Uterus (tissue), 4 donors: ENCODE data around the gene WDR27. TPM values are rescaled to one million over a fixed set of nuclear protein-coding genes. Genes with fewer than 3 reads are reported as not detected.

ENCODE experiments used
- DNase-seq, 2 donors: peaks; one replicate each; pipeline ENCODE4 v3.0.0-alpha.2; 2019 to 2020
- H3K27ac ChIP-seq, 2 donors: fragments of 200-600 bp; sonication (generic); 1 replicate in 1 of 2; 2 replicates in 1 of 2; pipeline ENCODE4 v1.5.1; 2016 to 2018
- H3K27me3 ChIP-seq, 2 donors: fragments of 200-600 bp; sonication (generic); one replicate each; pipeline ENCODE4 v1.5.1; 2018 to 2019; ENCODE audit warnings: control low read depth in 1 of 2
- H3K36me3 ChIP-seq, 2 donors: fragments of 200-600 bp; sonication (generic); one replicate each; pipeline ENCODE4 v1.5.1; 2019; ENCODE audit warnings: control low read depth in 1 of 2
- H3K4me1 ChIP-seq, 2 donors: fragments of 200-600 bp; sonication (generic); one replicate each; pipeline ENCODE4 v1.5.1; 2018 to 2019; ENCODE audit warnings: control low read depth in 1 of 2
- H3K4me3 ChIP-seq, 2 donors: fragments of 200-600 bp; sonication (generic); 1 replicate in 1 of 2; 2 replicates in 1 of 2; pipeline ENCODE4 v1.5.1; 2018 to 2019; ENCODE audit warnings: mild to moderate bottlenecking in 1 of 2
- H3K9me3 ChIP-seq, 2 donors: fragments of 200-600 bp; sonication (generic); one replicate each; pipeline ENCODE4 v1.5.1; 2019; ENCODE audit warnings: control low read depth in 1 of 2
- POLR2A ChIP-seq, 2 donors: fragments of 450-650 bp; IDR thresholded peaks; one replicate each; pipeline ENCODE4 v1.6.1; 2016; ENCODE audit warnings: antibody characterized with exemption in 2 of 2, mild to moderate bottlenecking in 1 of 2, moderate library complexity in 1 of 2
- intact Hi-C: fragments of 100-400 bp; cut with DNase I; formaldehyde crosslinking; loops from one replicate; pipeline ENCODE4 v1.15.1; 2023; ENCODE audit warnings: low total_unique reads
- total RNA-seq, 4 donors: library from RNA; depleted of rRNA in 3 of 4; stranded (reverse); fragments of >200 nt in 3 of 4; gene quantifications; one replicate each; pipeline versions ENCODE4 v1.1.0 to v1.2.4, GENCODE V29; 2014 to 2023
- TF ChIP-seq, protein P1 (sequence below), 4 experiments: fragments of 200-600 bp in 2 of 4; fragments of 450-650 bp in 2 of 4; sonication (generic) in 2 of 4; IDR thresholded peaks; one replicate each; pipeline ENCODE4 v1.5.1; 2016 to 2019; ENCODE audit warnings: antibody characterized with exemption in 4 of 4, mild to moderate bottlenecking in 2 of 4, moderate library complexity in 1 of 4
- donor health status: DM: yes; HTN: yes; CAD: no.

The WDR27 gene
- total RNA-seq, 4 donors from 2014 or later = 41.8 to 69.7 (median 59.7) TPM

DNA sequence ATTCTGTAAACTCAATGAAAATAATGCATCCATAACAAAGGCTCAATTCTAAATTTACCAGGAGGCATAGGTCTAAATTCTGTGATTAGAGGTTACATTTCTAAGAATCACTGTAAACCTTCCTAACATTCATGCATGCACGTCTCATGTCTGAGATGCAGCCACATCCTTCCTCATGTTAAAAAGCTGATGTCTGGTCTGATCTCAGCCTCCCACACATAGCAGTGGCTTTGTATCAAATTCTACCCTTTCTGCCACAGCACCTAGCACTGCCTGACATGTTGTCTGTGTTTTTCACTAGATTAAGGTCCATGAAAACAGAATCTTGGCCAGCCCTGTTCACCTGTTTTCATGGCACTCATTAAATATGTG, 171.1 kb downstream of the WDR27 start:
- DNase-seq = no peak
- TF ChIP-seq, protein P1, sequence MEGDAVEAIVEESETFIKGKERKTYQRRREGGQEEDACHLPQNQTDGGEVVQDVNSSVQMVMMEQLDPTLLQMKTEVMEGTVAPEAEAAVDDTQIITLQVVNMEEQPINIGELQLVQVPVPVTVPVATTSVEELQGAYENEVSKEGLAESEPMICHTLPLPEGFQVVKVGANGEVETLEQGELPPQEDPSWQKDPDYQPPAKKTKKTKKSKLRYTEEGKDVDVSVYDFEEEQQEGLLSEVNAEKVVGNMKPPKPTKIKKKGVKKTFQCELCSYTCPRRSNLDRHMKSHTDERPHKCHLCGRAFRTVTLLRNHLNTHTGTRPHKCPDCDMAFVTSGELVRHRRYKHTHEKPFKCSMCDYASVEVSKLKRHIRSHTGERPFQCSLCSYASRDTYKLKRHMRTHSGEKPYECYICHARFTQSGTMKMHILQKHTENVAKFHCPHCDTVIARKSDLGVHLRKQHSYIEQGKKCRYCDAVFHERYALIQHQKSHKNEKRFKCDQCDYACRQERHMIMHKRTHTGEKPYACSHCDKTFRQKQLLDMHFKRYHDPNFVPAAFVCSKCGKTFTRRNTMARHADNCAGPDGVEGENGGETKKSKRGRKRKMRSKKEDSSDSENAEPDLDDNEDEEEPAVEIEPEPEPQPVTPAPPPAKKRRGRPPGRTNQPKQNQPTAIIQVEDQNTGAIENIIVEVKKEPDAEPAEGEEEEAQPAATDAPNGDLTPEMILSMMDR (IDR thresholded peaks at IDR 0.05) = no peak
- TF ChIP-seq POLR2A (IDR thresholded peaks at IDR 0.05) = no peak
- Histone ChIP-seq H3K27ac (peak overlapping the region; percentile 73 to 78), H3K9me3 (no peaks in the 10 kb centered on the region), H3K4me3 (no peak overlapping the region), H3K4me1 (peaks cover 0 to 7% of the 10 kb centered on the region in 2 donors), H3K27me3 (no peaks in the 10 kb centered on the region), H3K36me3 (peaks cover 0 to 5% of the 10 kb centered on the region in 2 donors)
- intact Hi-C loops = no loop called here

DNA sequence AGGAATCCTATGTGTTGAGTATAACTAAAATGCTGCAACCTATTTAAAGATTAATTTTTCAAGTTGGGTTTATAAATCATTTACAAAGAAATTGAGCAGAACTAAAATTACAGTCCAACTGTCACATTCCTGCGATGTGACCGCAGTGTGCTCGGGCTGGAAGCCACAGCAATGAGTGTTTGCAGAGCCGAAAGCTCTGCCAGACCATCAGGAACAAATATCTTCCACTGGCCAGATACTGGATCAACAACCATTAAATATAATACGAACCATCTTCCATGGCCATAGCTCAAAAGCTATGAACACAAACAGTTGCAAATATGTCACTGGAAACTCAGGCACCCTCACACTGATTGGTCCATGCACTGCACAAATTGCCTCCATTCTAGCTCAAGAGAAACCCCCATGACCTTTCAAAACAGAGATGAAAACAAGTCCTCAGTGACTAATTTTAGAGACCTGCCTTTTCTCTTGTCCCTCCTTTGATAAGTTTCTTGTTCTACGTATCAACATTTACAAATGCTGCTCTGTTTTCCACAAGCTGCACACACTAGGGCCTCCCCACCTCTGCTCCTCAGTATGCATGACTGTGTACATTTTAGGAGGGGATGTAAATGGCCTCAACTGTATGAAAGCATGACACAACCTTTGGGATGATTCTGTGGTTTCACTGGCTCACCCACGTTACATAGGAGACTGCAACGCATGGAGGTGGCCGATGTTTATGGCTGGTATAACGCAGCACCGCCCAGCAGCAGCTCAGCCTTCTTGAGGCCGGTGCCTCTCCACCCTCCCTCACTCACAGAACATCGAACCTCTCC, 171.7 kb downstream of the WDR27 start:
- no peak for TF ChIP-seq POLR2A (IDR thresholded peaks at IDR 0.05)
- TF ChIP-seq, protein P1 (IDR thresholded peaks at IDR 0.05) = no peak
- H3K36me3 ChIP-seq = peaks cover 0 to 5% of the 10 kb centered on the region in 2 donors
- DNase-seq = peak; percentile 71
- H3K27me3 ChIP-seq = no peaks in the 10 kb centered on the region
- no peak overlapping the region for H3K4me3 ChIP-seq
- H3K9me3 ChIP-seq = no peaks in the 10 kb centered on the region
- intact Hi-C loops = no loop called here
- peak overlapping the region; percentile 73 to 78 for H3K27ac ChIP-seq
- H3K4me1 ChIP-seq = peaks cover 0 to 7% of the 10 kb centered on the region in 2 donors

DNA sequence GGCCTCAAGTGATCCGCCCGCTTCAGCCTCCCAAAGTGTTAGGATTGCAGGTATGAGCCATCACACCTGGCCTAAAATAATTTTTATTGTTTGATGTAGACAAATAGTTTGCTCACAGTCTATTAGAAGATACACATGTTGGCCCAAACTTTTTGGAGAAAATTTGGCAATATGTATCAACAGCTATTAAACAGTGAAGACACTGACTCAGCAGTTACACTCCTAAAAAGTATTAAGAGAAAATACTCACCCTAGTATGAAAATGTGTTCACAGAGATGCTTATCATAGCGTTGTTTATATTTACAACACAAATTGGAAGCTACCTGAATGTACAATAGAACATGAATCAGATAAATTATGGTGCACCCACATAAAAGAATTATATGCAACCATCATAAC, 173.1 kb downstream of the WDR27 start:
- Histone ChIP-seq H3K4me3 (no peak overlapping the region), H3K27me3 (no peaks in the 10 kb centered on the region), H3K4me1 (peaks cover 0 to 7% of the 10 kb centered on the region in 2 donors), H3K27ac (peak overlapping the region; percentile 73 to 78), H3K9me3 (no peaks in the 10 kb centered on the region), H3K36me3 (peaks cover 0 to 5% of the 10 kb centered on the region in 2 donors)
- DNase-seq = no peak
- intact Hi-C loops = no loop called here
- TF ChIP-seq, protein P1 (IDR thresholded peaks at IDR 0.05) = no peak
- no peak for TF ChIP-seq POLR2A (IDR thresholded peaks at IDR 0.05)

DNA sequence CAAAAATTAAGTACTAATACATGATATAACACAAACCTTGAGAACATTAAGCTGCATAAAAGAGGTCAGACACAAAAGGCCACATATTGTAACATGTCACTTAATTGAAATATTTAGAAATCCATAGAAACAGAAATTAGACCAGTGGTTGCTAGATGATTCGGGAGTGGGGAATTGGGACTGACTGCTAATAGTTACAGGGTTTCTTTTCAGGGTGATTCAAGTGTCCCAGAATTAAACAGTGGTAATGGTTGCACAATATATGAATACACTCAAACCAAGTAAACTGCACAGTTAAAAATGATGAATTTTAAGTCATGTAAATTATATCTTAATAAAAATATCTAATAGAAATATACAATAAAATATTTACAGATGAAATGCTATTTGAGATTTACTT, 174.5 kb downstream of the WDR27 start:
- no peaks in the 10 kb centered on the region for H3K27me3 ChIP-seq
- H3K4me1 ChIP-seq = peaks cover 0 to 7% of the 10 kb centered on the region in 2 donors
- H3K4me3 ChIP-seq = no peak overlapping the region
- no peak overlapping the region for H3K27ac ChIP-seq
- TF ChIP-seq, protein P1 (IDR thresholded peaks at IDR 0.05) = no peak
- TF ChIP-seq POLR2A (IDR thresholded peaks at IDR 0.05) = no peak
- no peaks in the 10 kb centered on the region for H3K9me3 ChIP-seq
- DNase-seq = no peak
- peaks cover 0 to 4% of the 10 kb centered on the region in 2 donors for H3K36me3 ChIP-seq
- intact Hi-C loops = no loop called here

DNA sequence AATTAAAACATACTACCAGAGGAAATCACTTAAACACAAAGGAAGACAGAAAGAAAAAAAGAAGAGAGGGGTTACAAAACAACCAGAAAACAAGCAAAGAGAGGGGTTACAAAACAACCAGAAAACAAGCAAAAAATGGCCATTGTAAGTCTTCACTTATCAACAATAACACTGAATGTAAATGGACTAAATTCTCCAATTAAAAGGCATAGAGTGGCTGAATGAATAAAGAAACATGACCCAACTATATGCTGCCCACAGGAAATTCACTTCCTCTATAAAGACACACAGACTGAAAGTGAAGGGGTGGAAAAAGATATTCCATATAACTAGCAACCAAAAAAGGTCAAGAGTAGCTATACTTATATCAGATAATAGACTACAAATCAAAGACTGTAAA, 180.0 kb downstream of the WDR27 start:
- Histone ChIP-seq H3K4me1 (no peaks in the 10 kb centered on the region), H3K4me3 (no peak overlapping the region), H3K36me3 (no peaks in the 10 kb centered on the region), H3K27me3 (no peaks in the 10 kb centered on the region), H3K27ac (no peak overlapping the region), H3K9me3 (peaks cover 0 to 7% of the 10 kb centered on the region in 2 donors)
- intact Hi-C loops = no loop called here
- no peak for DNase-seq
- TF ChIP-seq POLR2A (IDR thresholded peaks at IDR 0.05) = no peak
- TF ChIP-seq, protein P1 (IDR thresholded peaks at IDR 0.05) = no peak
